SK-N-SH (cell line): ENCODE measurements around the gene MAD1L1. TPM values are rescaled to one million over a fixed set of nuclear protein-coding genes. Genes with fewer than 3 reads are reported as not detected.
"Not testable (repeated sequence)": the region's sequence is repeated elsewhere in the genome, so short reads cannot be mapped to it uniquely, and the experiment has no call there.

Experiments
- CTCF ChIA-PET: fragments of 300-600, 350-600 bp; formaldehyde crosslinking; extraction: SDS; loops from one replicate; lab custom pipeline; 2021; lab: Yijun Ruan, JAX
- POLR2A ChIA-PET: fragments of 350-600 bp; sonication (Branson Sonifier 250); formaldehyde crosslinking; extraction: SDS; loops from one replicate; lab custom pipeline; 2020; ENCODE audit warnings: antibody characterized with exemption, inconsistent platforms; lab: Yijun Ruan, JAX
- DNase-seq: peaks from one replicate; pipeline ENCODE4 v3.0.0; 2012
- H2AFZ ChIP-seq: fragments of 200-600 bp; sonication (generic); 2 replicates; pipeline ENCODE4 v1.8.1; 2016; ENCODE audit warnings: antibody characterized with exemption, mild to moderate bottlenecking, low read depth
- H3F3A ChIP-seq: fragments of 200-600 bp; sonication (generic); replicated peaks from 2 replicates; pipeline ENCODE3; 2016; ENCODE audit warnings: antibody characterized with exemption, mild to moderate bottlenecking; ENCODE audit not compliant: insufficient read depth
- H3K27ac ChIP-seq, 2 experiments: fragments of 200-500 bp in 1 of 2; fragments of 200-600 bp in 1 of 2; sonication (Bioruptor generic) in 1 of 2; sonication (generic), shearing (Covaris generic) in 1 of 2; 2 replicates each; pipeline versions ENCODE4 v1.5.1 to v1.6.1; 2014 to 2016; ENCODE audit warnings: low read depth in 2 of 2, inconsistent platforms in 1 of 2, low read length in 1 of 2, mild to moderate bottlenecking in 1 of 2, mixed read lengths in 1 of 2
- H3K27me3 ChIP-seq: fragments of 200-600 bp; sonication (generic), shearing (Covaris generic); 2 replicates; pipeline ENCODE4 v1.6.1; 2016; ENCODE audit warnings: mixed run types; ENCODE audit not compliant: insufficient read depth
- H3K36me3 ChIP-seq, 2 experiments: fragments of 200-500 bp in 1 of 2; fragments of 200-600 bp in 1 of 2; sonication (Bioruptor generic) in 1 of 2; sonication (generic) in 1 of 2; replicated peaks in 1 of 2; 2 replicates each; pipeline versions ENCODE3 to v1.5.1; 2014 to 2016; ENCODE audit warnings: low read length in 1 of 2, mild to moderate bottlenecking in 1 of 2; ENCODE audit not compliant: insufficient read depth in 2 of 2, control insufficient read depth in 1 of 2
- H3K4me1 ChIP-seq, 2 experiments: fragments of 200-500 bp in 1 of 2; fragments of 200-600 bp in 1 of 2; sonication (Bioruptor generic) in 1 of 2; sonication (generic), shearing (Covaris generic) in 1 of 2; 2 replicates each; pipeline versions ENCODE4 v1.5.1 to v1.6.1; 2014 to 2016; ENCODE audit warnings: low read depth in 1 of 2, low read length in 1 of 2, mixed run types in 1 of 2; ENCODE audit not compliant: insufficient read depth in 2 of 2, control insufficient read depth in 1 of 2
- H3K4me2 ChIP-seq: fragments of 200-600 bp; sonication (generic), shearing (Covaris generic); 2 replicates; pipeline ENCODE4 v1.6.1; 2017; ENCODE audit warnings: mixed run types
- H3K4me3 ChIP-seq, 2 experiments: fragments of 200-500 bp in 1 of 2; fragments of 200-600 bp in 1 of 2; sonication (Bioruptor generic) in 1 of 2; sonication (generic), shearing (Covaris generic) in 1 of 2; 2 replicates each; pipeline versions ENCODE4 v1.5.1 to v1.8.1; 2014 to 2016; ENCODE audit warnings: low read depth in 2 of 2, inconsistent platforms in 1 of 2, low read length in 1 of 2, mild to moderate bottlenecking in 1 of 2, mixed read lengths in 1 of 2, moderate library complexity in 1 of 2
- H3K79me2 ChIP-seq: fragments of 200-600 bp; sonication (generic); 2 replicates; pipeline ENCODE4 v1.8.1; 2017; ENCODE audit warnings: mild to moderate bottlenecking; ENCODE audit not compliant: insufficient read depth
- H3K9ac ChIP-seq: fragments of 200-600 bp; sonication (generic); 2 replicates; pipeline ENCODE4 v1.6.1; 2017; ENCODE audit warnings: mixed run types
- H3K9me2 ChIP-seq: fragments of 200-600 bp; sonication (generic); 2 replicates; pipeline ENCODE4 v1.6.1; 2017; ENCODE audit warnings: mixed run types
- H3K9me3 ChIP-seq: fragments of 200-600 bp; sonication (generic); 2 replicates; pipeline ENCODE4 v1.6.1; 2017; ENCODE audit warnings: mixed run types, mild to moderate bottlenecking, moderate library complexity
- H4K20me1 ChIP-seq: fragments of 200-600 bp; sonication (generic); 2 replicates; pipeline ENCODE4 v1.6.1; 2017; ENCODE audit warnings: mild to moderate bottlenecking, mixed run types; ENCODE audit not compliant: insufficient read depth
- CHD2 ChIP-seq: fragments of 150-350 bp; IDR thresholded peaks from 2 replicates; pipeline ENCODE4 v1.6.1; 2018; ENCODE audit warnings: low read length; ENCODE audit not compliant: partially characterized antibody
- EP300 ChIP-seq, 2 experiments: IDR thresholded peaks; 2 replicates each; pipeline versions ENCODE4 v1.4.0 to v1.6.1; 2012; ENCODE audit warnings: borderline replicate concordance in 1 of 2, low read depth in 1 of 2, low read length in 1 of 2
- FOXJ3 ChIP-seq: sonication (generic); formaldehyde crosslinking; IDR thresholded peaks from 2 replicates; pipeline ENCODE4 v1.5.1; 2020; ENCODE audit warnings: mild to moderate bottlenecking, missing genetic modification reagents
- IRF3 ChIP-seq: fragments of 150-350 bp; IDR thresholded peaks from 2 replicates; pipeline ENCODE4 v1.6.1; 2016; ENCODE audit warnings: mild to moderate bottlenecking, low read depth, low read length
- MXI1 ChIP-seq: IDR thresholded peaks from 2 replicates; pipeline ENCODE4 v1.6.1; 2012; ENCODE audit warnings: mild to moderate bottlenecking, low read depth, low read length, improper control_type of control experiment
- POLR2AphosphoS5 ChIP-seq: IDR thresholded peaks from 2 replicates; pipeline ENCODE4 v1.6.1; 2012; ENCODE audit warnings: low read depth, low read length
- RCOR1 ChIP-seq: fragments of 150-350 bp; IDR thresholded peaks from 2 replicates; pipeline ENCODE4 v1.6.1; 2017; ENCODE audit warnings: antibody characterized with exemption, low read length
- TCF12 ChIP-seq: IDR thresholded peaks from 2 replicates; pipeline ENCODE4 v1.4.0; 2012
- WGBS: methylation state at CpG from one replicate; pipeline ENCODE4 v1.1.6; 2017; ENCODE audit warnings: low lambda C conversion rate; 5-methylcytosine and 5-hydroxymethylcytosine counted together
- polyA plus RNA-seq, 3 experiments: library from polyadenylated mRNA; depleted of rRNA; stranded (reverse); fragments of >200 nt; gene quantifications; 2 replicates each; pipeline ENCODE4 v1.2.3, GENCODE V29; 2012

Gene MAD1L1
- polyA plus RNA-seq, 1 of the 3 experiments (the other 2 are of a cell fraction), result 46.2 TPM

- 75% methylated on average over 8 of the region's 14 CpGs for WGBS
- no peak overlapping the region for H2AFZ ChIP-seq
- no peaks in the 10 kb centered on the region for H3F3A ChIP-seq
- no peaks in the 10 kb centered on the region for H3K27me3 ChIP-seq
- H3K4me2 ChIP-seq, result no peak overlapping the region
- peak overlapping the region in 1 of 2 experiments; percentile 96; a peak in 2 of 4 replicates for H3K27ac ChIP-seq
- no peak overlapping the region for H3K4me3 ChIP-seq
- POLR2A ChIA-PET, result no interaction called here
- H3K9ac ChIP-seq, result no peak overlapping the region
- peaks cover 6% of the 10 kb centered on the region; the same call in 1 of the 2 replicates for H3K9me3 ChIP-seq
- H3K9me2 ChIP-seq, result no peaks in the 10 kb centered on the region
- peaks cover 0 to 67% of the 10 kb centered on the region in 2 experiments; a peak in 2 of 4 replicates for H3K4me1 ChIP-seq
- DNase-seq, result peak; percentile 82
- CTCF ChIA-PET, result interaction anchor here (0.6 kb wide), 1 partner anchor 123 kb away, joined by 3 read pairs; no protein-coding TSS in a partner anchor
- no peaks in the 10 kb centered on the region for H3K79me2 ChIP-seq
- no peak for TF ChIP-seq IRF3
- no peak for TF ChIP-seq POLR2AphosphoS5
- TF ChIP-seq RCOR1, result 0 out of 2 replicates have a peak, but pooled peaks have one; percentile 32
- TF ChIP-seq EP300 (IDR thresholded peaks at IDR 0.05; ENCODE audit: borderline replicate concordance in 1 of 2, low read depth in 1 of 2, low read length in 1 of 2), result peak in 1 of 2 experiments; percentile 47; a peak in 1 of 4 replicates
- TF ChIP-seq CHD2, result peak; percentile 73
- TF ChIP-seq TCF12, result no peak
- no peaks in the 10 kb centered on the region for H3K36me3 ChIP-seq
- H4K20me1 ChIP-seq, result no peaks in the 10 kb centered on the region
Measured at GRCh38 chr7:1839701-1840100, 393.0 kb downstream of the MAD1L1 start.

GRCh38 chr7:1838911-1839531 lies 393.7 kb downstream of the MAD1L1 start:
- H3K9ac ChIP-seq, H3K79me2 ChIP-seq, H3K27me3 ChIP-seq, H3K4me3 ChIP-seq, H3K9me2 ChIP-seq, H4K20me1 ChIP-seq, H3K36me3 ChIP-seq, H3F3A ChIP-seq, POLR2A ChIA-PET, H3K9me3 ChIP-seq, H3K4me2 ChIP-seq, H2AFZ ChIP-seq, CTCF ChIA-PET: not testable (repeated sequence)
- Histone ChIP-seq H3K4me1 (peaks cover 0 to 60% of the 10 kb centered on the region in 2 experiments; a peak in 2 of 4 replicates), H3K27ac (peak overlapping the region in 1 of 2 experiments; percentile 96; a peak in 2 of 4 replicates)
- peak in 1 of 2 experiments; percentile 57; a peak in 2 of 4 replicates for TF ChIP-seq EP300 (IDR thresholded peaks at IDR 0.05; ENCODE audit: borderline replicate concordance in 1 of 2, low read depth in 1 of 2, low read length in 1 of 2)
- peak; percentile 67; the same call in 1 of the 2 replicates for TF ChIP-seq FOXJ3
- TF ChIP-seq RCOR1, result peak; percentile 36; the same call in 1 of the 2 replicates
- 0 out of 2 replicates have a peak, but pooled peaks have one; percentile 10 for TF ChIP-seq MXI1
- 67% methylated on average over 12 of the region's 21 CpGs for WGBS
- peak; percentile 78 for DNase-seq

- H3K36me3 ChIP-seq, H2AFZ ChIP-seq, H3F3A ChIP-seq, H3K27me3 ChIP-seq, H3K4me2 ChIP-seq, H4K20me1 ChIP-seq, H3K9me2 ChIP-seq, H3K9me3 ChIP-seq, H3K79me2 ChIP-seq, H3K9ac ChIP-seq, POLR2A ChIA-PET, H3K4me3 ChIP-seq: not testable (repeated sequence)
- peak overlapping the region in 1 of 2 experiments; percentile 96; a peak in 2 of 4 replicates for H3K27ac ChIP-seq
- peak; percentile 61 for DNase-seq
- 87% methylated on average over 13 of the region's 13 CpGs for WGBS
- H3K4me1 ChIP-seq, result peaks cover 0 to 55% of the 10 kb centered on the region in 2 experiments; a peak in 2 of 4 replicates
- CTCF ChIA-PET, result interaction anchor here (0.5 to 1.2 kb wide), 2 partner anchors 25 to 118 kb away, joined by 3 read pairs; no protein-coding TSS in a partner anchor
- TF ChIP-seq RCOR1 (0 out of 2 replicates have a peak, but pooled peaks have one; percentile 3), FOXJ3 (peak; percentile 79; the same call in 1 of the 2 replicates)
- TF ChIP-seq, all 33 proteins: peak for 2; not testable (repeated sequence) for 31
Measured at GRCh38 chr7:1838544-1838872, 394.2 kb downstream of the MAD1L1 start.

- H3K4me3 ChIP-seq, H3K36me3 ChIP-seq, DNase-seq, H3K79me2 ChIP-seq, H4K20me1 ChIP-seq, H3K9me3 ChIP-seq, POLR2A ChIA-PET, H3K27me3 ChIP-seq, H3K9me2 ChIP-seq, H3F3A ChIP-seq, H2AFZ ChIP-seq, H3K4me2 ChIP-seq, H3K9ac ChIP-seq: not testable (repeated sequence)
- peak overlapping the region in 1 of 2 experiments; percentile 96; a peak in 2 of 4 replicates for H3K27ac ChIP-seq
- CTCF ChIA-PET, result interaction anchor here (0.5 to 1.2 kb wide), 2 partner anchors 24 to 119 kb away, joined by 3 read pairs; no protein-coding TSS in a partner anchor
- H3K4me1 ChIP-seq, result peaks cover 0 to 49% of the 10 kb centered on the region in 2 experiments; a peak in 2 of 4 replicates
- 94% methylated on average over 31 of the region's 31 CpGs for WGBS
Measured at GRCh38 chr7:1837696-1838543, 394.8 kb downstream of the MAD1L1 start.
